Measurements from ENCODE around the gene DCST2.
A peak's percentile ranks its signal among the peaks of the same experiment; 100 is the strongest.

Gene DCST2

GRCh38 chr1:155016231-155016831 lies 17.2 kb downstream of the DCST2 start:
- Histone ChIP-seq H3K4me1 (ENCODE audit: control insufficient read depth in 2 of 2, insufficient read depth in 1 of 2, low read depth in 1 of 2, low read length in 2 of 2) (peaks cover 31 to 37% of the 10 kb centered on the region in 2 donors), H3K4me3 (ENCODE audit: low read length in 2 of 2) (no peak overlapping the region), H3K14ac (ENCODE audit: low read length) (no peak overlapping the region), H3K9ac (ENCODE audit: low read depth, low read length, poor library complexity) (peak overlapping the region; percentile 33), H3K23ac (ENCODE audit: low read depth, low read length, poor library complexity) (peak overlapping the region; percentile 52), H3K27me3 (ENCODE audit: control insufficient read depth in 3 of 3, insufficient read depth in 3 of 3, low read depth in 1 of 3, low read length in 3 of 3) (no peaks in the 10 kb centered on the region), H2AFZ (ENCODE audit: low read length) (no peak overlapping the region), H3K4ac (ENCODE audit: low read length) (peak overlapping the region; percentile 81), H3K79me1 (ENCODE audit: low read depth, low read length) (no peaks in the 10 kb centered on the region), H4K8ac (ENCODE audit: low read depth, low read length) (no peak overlapping the region), H2BK120ac (ENCODE audit: low read depth, low read length) (peak overlapping the region; percentile 77), H2AK5ac (ENCODE audit: low read depth, low read length) (peak overlapping the region; percentile 99), H2BK15ac (ENCODE audit: low read length) (peak overlapping the region; percentile 95), H3K36me3 (replicated peaks in 1 of 2; ENCODE audit: control insufficient read depth in 2 of 2, insufficient read depth in 2 of 2, low read length in 2 of 2) (peaks cover 14% of the 10 kb centered on the region in 2 donors), H3K27ac (replicated peaks; ENCODE audit: low read length) (peak overlapping the region; percentile 88), H2BK5ac (ENCODE audit: low read length) (peak overlapping the region; percentile 79), H3K18ac (ENCODE audit: low read length) (peak overlapping the region; percentile 85), H4K91ac (ENCODE audit: low read depth, low read length, poor library complexity) (peak overlapping the region; percentile 73), H2BK12ac (ENCODE audit: low read length) (no peak overlapping the region), H3K4me2 (ENCODE audit: insufficient read depth, low read length, poor library complexity, severe bottlenecking) (no peak overlapping the region), H3K9me3 (replicated peaks in 1 of 2; ENCODE audit: control insufficient read depth in 2 of 2, insufficient read depth in 1 of 2, low read depth in 1 of 2, low read length in 2 of 2) (no peaks in the 10 kb centered on the region)
- no peak for DNase-seq (ENCODE audit: low spot score)
- WGBS, 2 donors (ENCODE audit: extremely low coverage in 2 of 2, insufficient read length in 2 of 2, insufficient replicate concordance in 1 of 2): no CpG with 5 or more reads among the region's 26 CpGs

GRCh38 chr1:155015527-155016230 lies 17.9 kb downstream of the DCST2 start:
- no peak overlapping the region for H3K14ac ChIP-seq (ENCODE audit: low read length)
- peaks cover 31 to 41% of the 10 kb centered on the region in 2 donors for H3K4me1 ChIP-seq (ENCODE audit: control insufficient read depth in 2 of 2, insufficient read depth in 1 of 2, low read depth in 1 of 2, low read length in 2 of 2)
- H2BK120ac ChIP-seq (ENCODE audit: low read depth, low read length): peak overlapping the region; percentile 77
- H3K4me2 ChIP-seq (ENCODE audit: insufficient read depth, low read length, poor library complexity, severe bottlenecking): no peak overlapping the region
- no peak overlapping the region for H2AFZ ChIP-seq (ENCODE audit: low read length)
- no peak overlapping the region for H3K18ac ChIP-seq (ENCODE audit: low read length)
- H3K23ac ChIP-seq (ENCODE audit: low read depth, low read length, poor library complexity): peak overlapping the region; percentile 52
- no peak overlapping the region for H4K8ac ChIP-seq (ENCODE audit: low read depth, low read length)
- H2BK5ac ChIP-seq (ENCODE audit: low read length): no peak overlapping the region
- H3K4ac ChIP-seq (ENCODE audit: low read length): no peak overlapping the region
- peaks cover 14% of the 10 kb centered on the region in 2 donors for H3K36me3 ChIP-seq (replicated peaks in 1 of 2; ENCODE audit: control insufficient read depth in 2 of 2, insufficient read depth in 2 of 2, low read length in 2 of 2)
- H3K27me3 ChIP-seq (ENCODE audit: control insufficient read depth in 3 of 3, insufficient read depth in 3 of 3, low read depth in 1 of 3, low read length in 3 of 3): no peaks in the 10 kb centered on the region
- no peak overlapping the region for H3K4me3 ChIP-seq (ENCODE audit: low read length in 2 of 2)
- H2AK5ac ChIP-seq (ENCODE audit: low read depth, low read length): peak overlapping the region; percentile 99
- WGBS, 2 donors (ENCODE audit: extremely low coverage in 2 of 2, insufficient read length in 2 of 2, insufficient replicate concordance in 1 of 2): no CpG with 5 or more reads among the region's 16 CpGs
- H4K91ac ChIP-seq (ENCODE audit: low read depth, low read length, poor library complexity): peak overlapping the region; percentile 73
- H3K79me1 ChIP-seq (ENCODE audit: low read depth, low read length): no peaks in the 10 kb centered on the region
- DNase-seq (ENCODE audit: low spot score): no peak
- H3K9ac ChIP-seq (ENCODE audit: low read depth, low read length, poor library complexity): peak overlapping the region; percentile 33
- H2BK15ac ChIP-seq (ENCODE audit: low read length): peak overlapping the region; percentile 95
- H2BK12ac ChIP-seq (ENCODE audit: low read length): no peak overlapping the region
- H3K27ac ChIP-seq (replicated peaks; ENCODE audit: low read length): no peak overlapping the region
- H3K9me3 ChIP-seq (replicated peaks in 1 of 2; ENCODE audit: control insufficient read depth in 2 of 2, insufficient read depth in 1 of 2, low read depth in 1 of 2, low read length in 2 of 2): no peaks in the 10 kb centered on the region

GRCh38 chr1:155014709-155015508 lies 18.7 kb downstream of the DCST2 start:
- H2BK15ac ChIP-seq (ENCODE audit: low read length): peak overlapping the region; percentile 11
- DNase-seq (ENCODE audit: low spot score): no peak
- no peaks in the 10 kb centered on the region for H3K79me1 ChIP-seq (ENCODE audit: low read depth, low read length)
- H3K27ac ChIP-seq (replicated peaks; ENCODE audit: low read length): no peak overlapping the region
- no peak overlapping the region for H2BK5ac ChIP-seq (ENCODE audit: low read length)
- no peak overlapping the region for H3K14ac ChIP-seq (ENCODE audit: low read length)
- H4K8ac ChIP-seq (ENCODE audit: low read depth, low read length): no peak overlapping the region
- no peak overlapping the region for H3K4ac ChIP-seq (ENCODE audit: low read length)
- no peak overlapping the region for H3K4me2 ChIP-seq (ENCODE audit: insufficient read depth, low read length, poor library complexity, severe bottlenecking)
- H3K9ac ChIP-seq (ENCODE audit: low read depth, low read length, poor library complexity): no peak overlapping the region
- no CpG with 5 or more reads among the region's 31 CpGs for WGBS, 2 donors (ENCODE audit: extremely low coverage in 2 of 2, insufficient read length in 2 of 2, insufficient replicate concordance in 1 of 2)
- no peak overlapping the region for H2BK120ac ChIP-seq (ENCODE audit: low read depth, low read length)
- no peak overlapping the region for H3K4me3 ChIP-seq (ENCODE audit: low read length in 2 of 2)
- H2AK5ac ChIP-seq (ENCODE audit: low read depth, low read length): no peak overlapping the region
- no peak overlapping the region for H2BK12ac ChIP-seq (ENCODE audit: low read length)
- peaks cover 30 to 44% of the 10 kb centered on the region in 2 donors for H3K4me1 ChIP-seq (ENCODE audit: control insufficient read depth in 2 of 2, insufficient read depth in 1 of 2, low read depth in 1 of 2, low read length in 2 of 2)
- H3K27me3 ChIP-seq (ENCODE audit: control insufficient read depth in 3 of 3, insufficient read depth in 3 of 3, low read depth in 1 of 3, low read length in 3 of 3): no peaks in the 10 kb centered on the region
- H3K9me3 ChIP-seq (replicated peaks in 1 of 2; ENCODE audit: control insufficient read depth in 2 of 2, insufficient read depth in 1 of 2, low read depth in 1 of 2, low read length in 2 of 2): no peaks in the 10 kb centered on the region
- peaks cover 14% of the 10 kb centered on the region in 2 donors for H3K36me3 ChIP-seq (replicated peaks in 1 of 2; ENCODE audit: control insufficient read depth in 2 of 2, insufficient read depth in 2 of 2, low read length in 2 of 2)
- no peak overlapping the region for H3K23ac ChIP-seq (ENCODE audit: low read depth, low read length, poor library complexity)
- H2AFZ ChIP-seq (ENCODE audit: low read length): no peak overlapping the region
- H3K18ac ChIP-seq (ENCODE audit: low read length): no peak overlapping the region
- no peak overlapping the region for H4K91ac ChIP-seq (ENCODE audit: low read depth, low read length, poor library complexity)

- H3K4me1 ChIP-seq (ENCODE audit: control insufficient read depth in 2 of 2, insufficient read depth in 1 of 2, low read depth in 1 of 2, low read length in 2 of 2): peaks cover 18 to 38% of the 10 kb centered on the region in 2 donors
- H2BK5ac ChIP-seq (ENCODE audit: low read length): no peak overlapping the region
- no peaks in the 10 kb centered on the region for H3K79me1 ChIP-seq (ENCODE audit: low read depth, low read length)
- WGBS, 2 donors (ENCODE audit: extremely low coverage in 2 of 2, insufficient read length in 2 of 2, insufficient replicate concordance in 1 of 2): no CpG with 5 or more reads among the region's 8 CpGs
- no peak overlapping the region for H2BK12ac ChIP-seq (ENCODE audit: low read length)
- H3K27me3 ChIP-seq (ENCODE audit: control insufficient read depth in 3 of 3, insufficient read depth in 3 of 3, low read depth in 1 of 3, low read length in 3 of 3): no peaks in the 10 kb centered on the region
- no peak overlapping the region for H3K4ac ChIP-seq (ENCODE audit: low read length)
- H3K4me3 ChIP-seq (ENCODE audit: low read length in 2 of 2): no peak overlapping the region
- H2AK5ac ChIP-seq (ENCODE audit: low read depth, low read length): peak overlapping the region; percentile 33
- peaks cover 14% of the 10 kb centered on the region in 2 donors for H3K36me3 ChIP-seq (replicated peaks in 1 of 2; ENCODE audit: control insufficient read depth in 2 of 2, insufficient read depth in 2 of 2, low read length in 2 of 2)
- H3K4me2 ChIP-seq (ENCODE audit: insufficient read depth, low read length, poor library complexity, severe bottlenecking): no peak overlapping the region
- no peak overlapping the region for H3K14ac ChIP-seq (ENCODE audit: low read length)
- H4K8ac ChIP-seq (ENCODE audit: low read depth, low read length): no peak overlapping the region
- peak overlapping the region; percentile 72 for H2BK15ac ChIP-seq (ENCODE audit: low read length)
- H3K27ac ChIP-seq (replicated peaks; ENCODE audit: low read length): no peak overlapping the region
- no peak overlapping the region for H3K18ac ChIP-seq (ENCODE audit: low read length)
- H3K9me3 ChIP-seq (replicated peaks in 1 of 2; ENCODE audit: control insufficient read depth in 2 of 2, insufficient read depth in 1 of 2, low read depth in 1 of 2, low read length in 2 of 2): no peaks in the 10 kb centered on the region
- DNase-seq (ENCODE audit: low spot score): no peak
- no peak overlapping the region for H3K23ac ChIP-seq (ENCODE audit: low read depth, low read length, poor library complexity)
- H2AFZ ChIP-seq (ENCODE audit: low read length): no peak overlapping the region
- H4K91ac ChIP-seq (ENCODE audit: low read depth, low read length, poor library complexity): no peak overlapping the region
- H2BK120ac ChIP-seq (ENCODE audit: low read depth, low read length): no peak overlapping the region
- no peak overlapping the region for H3K9ac ChIP-seq (ENCODE audit: low read depth, low read length, poor library complexity)
Measured at GRCh38 chr1:155013632-155014031, 19.9 kb downstream of the DCST2 start.

Measured in neuronal stem cell (in vitro differentiated cells).